OCI-LY3 (cell line): ENCODE data around the gene IZUMO1.
"Not testable (repeated sequence)": the region's sequence is repeated elsewhere in the genome, so short reads cannot be mapped to it uniquely, and the experiment has no call there.

Source experiments
- H2AFZ ChIP-seq: fragments of 200-600, 300-600 bp; shearing (Covaris generic); 2 replicates; pipeline ENCODE4 v1.6.0; 2014; ENCODE audit warnings: antibody characterized with exemption, low read depth, low read length
- H3K27ac ChIP-seq: fragments of 200-600, 300-600 bp; sonication (generic); 2 replicates; pipeline ENCODE4 v1.5.1; 2014; ENCODE audit warnings: mild to moderate bottlenecking, low read length, moderate library complexity, mixed read lengths
- H3K27me3 ChIP-seq: fragments of 200-600, 300-600 bp; sonication (generic); 2 replicates; pipeline ENCODE4 v1.6.1; 2014; ENCODE audit warnings: low read depth, low read length, mixed read lengths
- H3K36me3 ChIP-seq: fragments of 200-600, 300-600 bp; sonication (generic); replicated peaks from 2 replicates; pipeline ENCODE3; 2014; ENCODE audit warnings: low read depth, low read length, mixed read lengths
- H3K4me1 ChIP-seq: fragments of 300-600, 200-600 bp; sonication (generic); 2 replicates; pipeline ENCODE4 v1.6.1; 2014; ENCODE audit warnings: low read length, mixed read lengths
- H3K4me2 ChIP-seq: fragments of 200-600, 300-600 bp; sonication (generic); 2 replicates; pipeline ENCODE4 v1.6.1; 2014; ENCODE audit warnings: low read length, mixed read lengths
- H3K4me3 ChIP-seq: fragments of 300-600, 200-600 bp; sonication (generic); 2 replicates; pipeline ENCODE4 v1.5.1; 2014; ENCODE audit warnings: antibody characterized with exemption, mild to moderate bottlenecking, low read length, moderate library complexity
- H3K79me2 ChIP-seq: fragments of 300-600, 200-600 bp; shearing (Covaris generic); 2 replicates; pipeline ENCODE4 v1.6.1; 2014; ENCODE audit warnings: mild to moderate bottlenecking, low read length, mixed read lengths
- H3K9ac ChIP-seq: fragments of 300-600, 200-600 bp; shearing (Covaris generic); 2 replicates; pipeline ENCODE4 v1.6.0; 2014; ENCODE audit warnings: mild to moderate bottlenecking, low read length, moderate library complexity
- H3K9me3 ChIP-seq: fragments of 200-600, 300-600 bp; shearing (Covaris generic); 2 replicates; pipeline ENCODE4 v1.6.1; 2014; ENCODE audit warnings: low read length, mixed read lengths; ENCODE audit not compliant: insufficient read depth
- H4K20me1 ChIP-seq: fragments of 200-600, 300-600 bp; sonication (generic); 2 replicates; pipeline ENCODE4 v1.6.1; 2016; ENCODE audit warnings: low read length, mixed read lengths; ENCODE audit not compliant: insufficient read depth
- EZH2phosphoT487 ChIP-seq: fragments of 200-600 bp; shearing (Covaris generic); IDR thresholded peaks from 2 replicates; pipeline ENCODE4 v1.6.1; 2018; ENCODE audit warnings: antibody characterized with exemption, mixed run types, low read depth
- TF ChIP-seq, protein P1 (sequence below): fragments of 200-600, 300-600 bp; sonication (generic); IDR thresholded peaks from 2 replicates; pipeline ENCODE4 v1.5.1; 2014; ENCODE audit warnings: antibody characterized with exemption, low read length, low read depth

IZUMO1 gene

DNA sequence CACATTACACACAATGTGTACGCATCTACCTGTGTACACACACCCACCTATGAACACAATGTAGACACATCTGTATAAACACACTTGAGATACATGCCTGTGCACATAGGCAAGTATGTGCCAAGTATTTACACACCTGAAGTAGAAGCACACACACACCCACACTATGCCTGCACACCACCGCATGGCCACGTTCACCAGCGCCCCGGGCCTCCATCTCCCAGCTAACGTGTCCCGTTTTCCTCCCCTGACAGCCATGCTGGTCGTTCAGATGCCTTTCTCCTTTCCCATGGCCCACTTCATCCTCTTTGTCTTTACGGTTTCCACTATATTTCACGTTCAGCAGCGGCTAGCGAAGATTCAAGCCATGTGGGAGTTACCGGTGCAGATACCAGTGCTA is 44.0 kb downstream of the IZUMO1 start:
- Histone ChIP-seq H3K27ac (no peak overlapping the region), H3K36me3 (no peaks in the 10 kb centered on the region), H3K79me2 (no peaks in the 10 kb centered on the region), H3K9me3 (no peaks in the 10 kb centered on the region), H3K4me3 (no peak overlapping the region), H3K4me1 (no peaks in the 10 kb centered on the region), H4K20me1 (no peaks in the 10 kb centered on the region), H3K27me3 (no peaks in the 10 kb centered on the region), H2AFZ (no peak overlapping the region), H3K9ac (no peak overlapping the region), H3K4me2 (no peak overlapping the region)
- no peak for TF ChIP-seq EZH2phosphoT487
- TF ChIP-seq, protein P1, sequence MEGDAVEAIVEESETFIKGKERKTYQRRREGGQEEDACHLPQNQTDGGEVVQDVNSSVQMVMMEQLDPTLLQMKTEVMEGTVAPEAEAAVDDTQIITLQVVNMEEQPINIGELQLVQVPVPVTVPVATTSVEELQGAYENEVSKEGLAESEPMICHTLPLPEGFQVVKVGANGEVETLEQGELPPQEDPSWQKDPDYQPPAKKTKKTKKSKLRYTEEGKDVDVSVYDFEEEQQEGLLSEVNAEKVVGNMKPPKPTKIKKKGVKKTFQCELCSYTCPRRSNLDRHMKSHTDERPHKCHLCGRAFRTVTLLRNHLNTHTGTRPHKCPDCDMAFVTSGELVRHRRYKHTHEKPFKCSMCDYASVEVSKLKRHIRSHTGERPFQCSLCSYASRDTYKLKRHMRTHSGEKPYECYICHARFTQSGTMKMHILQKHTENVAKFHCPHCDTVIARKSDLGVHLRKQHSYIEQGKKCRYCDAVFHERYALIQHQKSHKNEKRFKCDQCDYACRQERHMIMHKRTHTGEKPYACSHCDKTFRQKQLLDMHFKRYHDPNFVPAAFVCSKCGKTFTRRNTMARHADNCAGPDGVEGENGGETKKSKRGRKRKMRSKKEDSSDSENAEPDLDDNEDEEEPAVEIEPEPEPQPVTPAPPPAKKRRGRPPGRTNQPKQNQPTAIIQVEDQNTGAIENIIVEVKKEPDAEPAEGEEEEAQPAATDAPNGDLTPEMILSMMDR, result no peak

DNA sequence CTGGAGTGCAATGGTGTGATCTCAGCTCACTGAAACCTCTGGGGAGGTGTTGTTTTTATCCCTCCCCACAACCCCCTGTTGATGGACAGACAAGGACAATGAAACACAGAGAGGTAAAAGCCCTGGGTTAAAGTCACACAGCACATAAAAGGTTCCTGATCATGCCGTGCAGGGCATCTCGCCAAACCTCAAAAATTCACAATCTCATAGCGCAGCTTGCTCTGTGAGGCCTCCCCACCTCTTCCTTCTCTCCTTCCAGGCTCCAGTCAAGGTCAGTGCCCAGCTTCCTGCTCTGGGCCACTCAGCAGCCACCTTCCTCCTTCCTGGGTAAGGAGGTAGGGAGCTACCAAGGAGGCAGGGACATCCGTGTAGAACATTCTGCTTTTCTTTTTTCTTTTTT is 48.7 kb downstream of the IZUMO1 start:
- no peak overlapping the region for H3K4me3 ChIP-seq
- no peak overlapping the region for H2AFZ ChIP-seq
- H4K20me1 ChIP-seq, result no peaks in the 10 kb centered on the region
- no peak overlapping the region for H3K27ac ChIP-seq
- TF ChIP-seq, protein P1, result no peak
- no peak for TF ChIP-seq EZH2phosphoT487
- no peaks in the 10 kb centered on the region for H3K79me2 ChIP-seq
- no peaks in the 10 kb centered on the region for H3K36me3 ChIP-seq
- H3K9me3 ChIP-seq, result no peaks in the 10 kb centered on the region
- no peaks in the 10 kb centered on the region for H3K4me1 ChIP-seq
- H3K4me2 ChIP-seq, result no peak overlapping the region
- no peaks in the 10 kb centered on the region for H3K27me3 ChIP-seq
- H3K9ac ChIP-seq, result no peak overlapping the region

DNA sequence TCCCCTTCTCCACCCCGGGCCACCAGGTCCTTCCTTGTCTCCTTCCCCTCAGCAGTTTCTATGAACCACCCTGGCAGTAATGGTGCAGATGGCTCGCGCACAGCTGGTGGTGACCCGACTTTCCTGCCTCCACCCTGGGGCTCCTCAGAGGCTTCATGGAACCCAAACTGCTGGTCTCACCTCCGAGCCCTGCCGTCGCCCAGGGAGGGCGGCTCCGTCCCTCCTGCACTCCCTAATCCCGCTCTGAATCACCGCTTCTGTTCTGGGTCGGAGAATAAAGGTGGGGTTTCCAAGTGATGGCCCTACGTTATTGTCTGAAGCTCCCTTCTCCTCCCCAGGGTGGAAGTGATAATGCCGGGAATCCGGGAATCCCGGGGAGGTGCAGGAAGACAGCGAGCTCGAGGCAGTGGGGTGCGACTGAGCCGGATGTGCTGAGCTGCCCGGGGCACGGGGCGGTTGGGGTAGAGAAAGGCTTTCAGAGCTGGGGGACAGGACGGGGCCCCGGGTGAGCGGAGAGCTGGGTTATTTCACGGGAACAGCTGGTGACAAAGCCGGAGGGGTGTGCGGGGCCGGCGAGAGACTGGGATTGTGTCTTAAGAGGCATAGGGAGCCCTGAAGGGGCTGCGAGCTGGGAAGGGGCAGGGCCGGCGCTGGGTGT is 50.2 kb downstream of the IZUMO1 start:
- Histone ChIP-seq H3K4me2 (no peak overlapping the region), H3K9me3 (no peaks in the 10 kb centered on the region), H3K27me3 (no peaks in the 10 kb centered on the region), H3K36me3 (no peaks in the 10 kb centered on the region), H3K27ac (no peak overlapping the region), H3K4me3 (no peak overlapping the region), H3K4me1 (no peaks in the 10 kb centered on the region), H4K20me1 (no peaks in the 10 kb centered on the region), H3K79me2 (no peaks in the 10 kb centered on the region), H2AFZ (no peak overlapping the region), H3K9ac (no peak overlapping the region)
- TF ChIP-seq, protein P1, result no peak
- TF ChIP-seq EZH2phosphoT487, result no peak

DNA sequence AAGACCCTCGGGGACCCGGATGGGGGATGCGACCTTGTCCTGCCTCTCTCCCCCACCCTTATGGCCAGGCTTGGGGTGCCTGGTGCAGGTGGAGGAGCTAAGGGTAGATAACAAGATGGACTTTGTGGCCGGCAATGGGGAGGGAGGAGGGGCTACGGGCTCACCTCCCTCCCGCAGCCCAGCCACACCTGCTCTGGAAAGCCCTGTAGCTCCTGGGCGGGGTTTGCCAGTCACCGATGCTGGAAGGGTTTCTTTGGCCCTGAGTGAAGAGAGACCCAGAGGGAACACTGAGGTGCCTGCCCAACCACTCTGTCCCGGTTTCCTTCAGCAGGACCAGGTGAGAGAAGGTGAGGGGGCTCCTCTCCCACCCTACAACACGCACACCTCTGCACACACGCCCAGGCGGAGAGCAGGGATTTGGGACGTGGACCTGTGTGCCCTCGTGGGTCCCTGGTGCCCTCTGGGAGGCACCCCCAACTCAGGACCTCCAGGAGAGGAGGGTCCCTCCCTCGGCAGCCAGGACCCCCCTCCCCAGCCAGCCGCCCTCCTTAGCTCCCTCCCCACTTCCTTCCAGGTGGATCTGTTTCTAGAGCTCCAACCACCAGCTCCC is 50.9 kb downstream of the IZUMO1 start, which contains the start of gene FUT2:
FUT2 (plus strand) TSS at position 229 of the 610 bp plus-strand sequence. CDS start 6,986 bp downstream, outside the sequence.
- no peaks in the 10 kb centered on the region for H3K27me3 ChIP-seq
- H3K4me3 ChIP-seq, result no peak within 1 kb of the TSS
- no peaks in the 10 kb centered on the region for H3K36me3 ChIP-seq
- H3K79me2 ChIP-seq, result no peaks in the 10 kb centered on the region
- H3K9ac ChIP-seq, result no peak within 1 kb of the TSS
- H3K27ac ChIP-seq, result no peak within 1 kb of the TSS
- no peaks in the 10 kb centered on the region for H4K20me1 ChIP-seq
- no peak within 1 kb of the TSS for H3K4me2 ChIP-seq
- no peak for TF ChIP-seq EZH2phosphoT487
- TF ChIP-seq, protein P1, result no peak
- no peaks in the 10 kb centered on the region for H3K4me1 ChIP-seq
- H2AFZ ChIP-seq, result no peak within 1 kb of the TSS
- no peaks in the 10 kb centered on the region for H3K9me3 ChIP-seq

DNA sequence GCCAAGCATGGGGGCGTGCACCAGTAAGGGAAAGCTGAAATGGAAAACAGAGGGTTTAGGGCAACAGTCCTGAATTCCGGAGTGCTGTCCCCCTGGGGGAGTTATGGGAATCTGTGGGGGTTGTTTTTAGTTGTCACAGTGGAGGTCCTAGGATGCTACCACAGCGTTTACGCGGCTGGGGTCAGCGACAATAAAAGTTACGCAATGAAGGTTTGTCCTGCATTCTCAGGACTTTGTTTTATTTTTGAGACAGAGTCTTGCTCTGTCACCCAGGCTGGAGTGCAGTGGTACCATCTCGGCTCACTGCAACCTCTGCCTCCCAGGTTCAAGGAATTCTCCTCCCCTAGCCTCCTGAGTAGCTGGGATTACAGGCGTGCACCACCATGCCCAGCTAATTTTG is 53.1 kb downstream of the IZUMO1 start:
- not testable (repeated sequence) for H3K27me3 ChIP-seq, H2AFZ ChIP-seq, H3K4me3 ChIP-seq, H3K27ac ChIP-seq, H4K20me1 ChIP-seq, H3K36me3 ChIP-seq, H3K9ac ChIP-seq, H3K9me3 ChIP-seq, H3K79me2 ChIP-seq, H3K4me1 ChIP-seq, H3K4me2 ChIP-seq
